ENCODE measurements around the gene CMBL.
"Not testable (repeated sequence)": the region's sequence is repeated elsewhere in the genome, so short reads cannot be mapped to it uniquely, and the experiment has no call there.

CMBL gene

GRCh38 chr5:10283927-10284635 is 23.6 kb downstream of the CMBL start:
- DNase-seq: peak; percentile 72

GRCh38 chr5:10279925-10280720 is 27.6 kb downstream of the CMBL start:
- no peak for DNase-seq

- DNase-seq: no peak
These were observed 28.4 kb downstream of the CMBL start for GRCh38 chr5:10279328-10279727.

- DNase-seq: no peak
These were observed 28.9 kb downstream of the CMBL start for GRCh38 chr5:10278658-10279279.

GRCh38 chr5:10277773-10278630 is 29.7 kb downstream of the CMBL start:
- DNase-seq: no peak

- no peak for DNase-seq
These were observed 31.0 kb downstream of the CMBL start for GRCh38 chr5:10276691-10277090.

- DNase-seq: no peak
These were observed 31.7 kb downstream of the CMBL start for GRCh38 chr5:10275991-10276390.

- DNase-seq: no peak
These were observed 32.2 kb downstream of the CMBL start for GRCh38 chr5:10275460-10275859.

GRCh38 chr5:10272875-10273209 is 34.9 kb downstream of the CMBL start:
- DNase-seq: not testable (repeated sequence)

- DNase-seq: no peak
These were observed 35.4 kb downstream of the CMBL start for GRCh38 chr5:10272053-10272874.

- no peak for DNase-seq
These were observed 39.6 kb downstream of the CMBL start for GRCh38 chr5:10268100-10268499.

- DNase-seq: no peak
These were observed 40.9 kb downstream of the CMBL start for GRCh38 chr5:10266839-10267238.

GRCh38 chr5:10266137-10266536 is 41.6 kb downstream of the CMBL start:
- DNase-seq: no peak

- no peak for DNase-seq
These were observed 42.2 kb downstream of the CMBL start for GRCh38 chr5:10265245-10266109.

- peak; percentile 19 for DNase-seq
These were observed 43.1 kb downstream of the CMBL start for GRCh38 chr5:10264604-10265003.

GRCh38 chr5:10262995-10263394 is 44.7 kb downstream of the CMBL start:
- no peak for DNase-seq

GRCh38 chr5:10262121-10262774 is 45.5 kb downstream of the CMBL start:
- no peak for DNase-seq

GRCh38 chr5:10261065-10261464 is 46.6 kb downstream of the CMBL start:
- DNase-seq: no peak

GRCh38 chr5:10259899-10260298 is 47.8 kb downstream of the CMBL start:
- no peak for DNase-seq

GRCh38 chr5:10257870-10258269 is 49.8 kb downstream of the CMBL start:
- no peak for DNase-seq

- no peak for DNase-seq
These were observed 53.0 kb downstream of the CMBL start for GRCh38 chr5:10254686-10255085.

Measured in EL (cell line).